SK-N-DZ (cell line): ENCODE measurements around the gene OR6K3. TPM values are rescaled to one million over a fixed set of nuclear protein-coding genes. Genes with fewer than 3 reads are reported as not detected.
"Not testable (repeated sequence)": the region's sequence is repeated elsewhere in the genome, so short reads cannot be mapped to it uniquely, and the experiment has no call there.

Experiments
- DNase-seq: peaks from one replicate; pipeline ENCODE4 v3.0.0-alpha.2; 2015; ENCODE audit warnings: low spot score
- polyA plus RNA-seq, 2 experiments: library from polyadenylated mRNA; depleted of rRNA; stranded (reverse); fragments of >200 nt; gene quantifications; 2 replicates each; pipeline ENCODE4 v1.2.3, GENCODE V29; 2014

Gene OR6K3
- polyA plus RNA-seq (2014; cell fraction: cytosol; rRNA removed) = not detected in 2 replicates
- polyA plus RNA-seq (2014; cell fraction: nucleus; rRNA removed) = not detected in 2 replicates

GRCh38 chr1:158720620-158721019 is at the start of gene OR6K3:
Gene OR6K3 (minus strand): TSS chr1:158720720. CDS start chr1:158718115, 2,605 bp downstream.
- no peak for DNase-seq

- no peak for DNase-seq
Measured at GRCh38 chr1:158754420-158754819, 33.9 kb upstream of the OR6K3 start, which contains the start of gene OR6K6. Gene OR6K6 (plus strand): TSS chr1:158754720. CDS start chr1:158754888, 168 bp downstream.

GRCh38 chr1:158752155-158752712 is 31.7 kb upstream of the OR6K3 start:
- DNase-seq = no peak

DNA sequence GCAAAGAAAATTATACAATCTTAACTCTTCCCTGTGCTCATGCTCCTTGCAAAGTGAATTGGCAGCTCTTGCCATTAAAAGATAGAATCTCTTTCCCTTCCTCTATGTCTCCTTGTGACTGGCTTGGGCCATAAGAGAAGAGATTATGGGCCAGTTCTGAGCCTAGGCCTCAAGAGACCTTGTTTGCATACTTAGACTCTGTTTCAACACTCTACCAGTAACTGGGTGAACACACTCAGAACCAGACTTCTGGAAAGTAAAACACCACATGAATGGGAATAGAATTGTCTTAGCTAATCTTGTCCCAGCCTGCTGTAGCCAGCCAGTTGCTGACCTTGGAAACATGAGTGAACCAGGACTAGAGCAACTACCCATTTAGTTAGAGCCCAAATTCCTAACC is 15.3 kb upstream of the OR6K3 start:
- no peak for DNase-seq

DNA sequence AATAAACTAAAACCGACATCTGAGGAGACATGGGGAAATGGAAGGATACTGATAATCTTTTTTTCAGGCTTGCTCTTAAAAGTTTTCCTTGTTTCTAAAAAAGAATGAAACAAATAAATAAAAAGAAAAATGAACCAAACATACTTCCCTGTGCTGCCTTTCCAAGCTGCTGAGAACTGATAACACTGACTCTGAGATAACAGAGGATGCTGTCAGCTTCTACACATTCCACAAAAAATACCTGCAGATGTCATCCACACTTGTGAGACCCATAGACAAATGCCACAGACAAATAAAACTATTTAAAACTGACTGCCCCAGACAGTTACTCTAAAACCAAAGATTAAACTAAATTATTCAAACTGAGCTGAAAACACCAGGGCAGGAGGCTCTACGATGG is 12.0 kb upstream of the OR6K3 start:
- no peak for DNase-seq

GRCh38 chr1:158731707-158732106 is 11.2 kb upstream of the OR6K3 start:
- DNase-seq = no peak

DNA sequence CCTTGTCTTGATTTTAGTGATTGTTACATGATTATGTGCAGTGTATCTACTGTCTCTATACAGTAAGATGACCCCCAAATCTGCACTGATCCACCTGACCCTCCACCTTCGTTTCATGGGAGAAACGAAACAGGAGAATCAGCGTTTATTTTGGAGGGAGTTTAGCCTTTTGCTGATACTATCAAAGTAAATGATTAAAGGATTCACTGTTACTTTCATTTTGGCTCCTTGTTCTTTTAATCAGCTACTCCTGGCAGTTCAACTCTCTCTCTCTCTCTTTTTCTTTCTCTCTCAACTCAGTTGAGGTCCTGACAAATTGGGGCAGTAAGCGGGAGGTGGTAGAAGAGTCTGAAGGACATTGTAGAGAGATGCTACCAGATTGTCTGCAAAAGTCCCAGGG is 9.9 kb upstream of the OR6K3 start:
- DNase-seq = no peak

DNA sequence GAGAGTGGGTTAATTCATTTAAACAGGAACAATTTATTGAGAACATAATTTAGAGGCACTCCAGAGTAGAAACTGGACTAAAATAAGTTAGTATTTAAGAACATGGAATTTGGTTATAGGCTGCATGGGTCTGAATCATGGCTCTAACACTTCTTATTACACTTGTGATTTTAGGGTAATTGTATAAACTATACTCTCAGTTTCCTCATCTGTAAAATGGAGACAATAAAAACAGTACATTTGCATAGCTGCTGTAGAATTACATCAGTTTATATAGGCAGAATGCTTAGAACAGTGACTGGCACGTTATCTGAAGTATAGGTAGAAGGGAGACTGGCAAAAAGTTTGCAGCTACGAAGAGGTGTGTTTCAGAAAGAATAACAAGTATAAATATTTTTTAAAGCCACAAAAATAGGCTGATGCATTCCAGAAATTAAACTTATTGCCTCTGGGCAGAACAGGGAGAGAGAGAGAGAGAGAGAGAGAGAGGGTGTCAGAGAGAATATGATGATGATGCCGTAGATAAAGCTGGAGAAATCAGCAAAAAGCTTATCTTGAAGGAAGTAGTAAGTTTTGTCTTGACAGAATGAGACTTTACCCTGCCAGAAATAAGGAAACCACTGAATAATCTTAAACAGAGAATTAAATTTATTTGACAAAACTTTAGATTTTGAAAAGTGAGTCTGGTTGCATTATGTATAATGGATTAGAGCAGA is 8.1 kb upstream of the OR6K3 start:
- DNase-seq = no peak

- no peak for DNase-seq
Measured at GRCh38 chr1:158724442-158724841, 3.9 kb upstream of the OR6K3 start.

- no peak for DNase-seq
Measured at GRCh38 chr1:158719664-158720063, 856 bp downstream of the OR6K3 start.

DNA sequence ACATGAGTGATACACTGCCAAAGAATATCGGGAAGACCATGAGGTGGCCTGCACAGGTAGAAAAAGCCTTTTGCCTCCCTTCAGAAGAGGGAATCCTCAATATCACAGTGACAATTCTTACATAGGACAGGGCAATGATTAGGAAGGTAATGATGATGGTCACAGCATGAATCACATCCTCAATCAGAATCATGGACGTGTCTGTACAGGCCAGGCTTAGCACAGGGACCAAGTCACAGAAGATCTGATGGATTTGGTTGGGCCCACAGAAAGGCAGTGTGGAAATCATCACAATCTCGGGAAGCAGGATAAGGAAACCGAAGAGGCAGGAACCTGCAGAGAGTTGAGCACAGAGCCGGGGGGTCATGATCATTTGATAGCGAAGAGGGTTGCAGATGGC is 3.2 kb downstream of the OR6K3 start:
- no peak for DNase-seq

DNA sequence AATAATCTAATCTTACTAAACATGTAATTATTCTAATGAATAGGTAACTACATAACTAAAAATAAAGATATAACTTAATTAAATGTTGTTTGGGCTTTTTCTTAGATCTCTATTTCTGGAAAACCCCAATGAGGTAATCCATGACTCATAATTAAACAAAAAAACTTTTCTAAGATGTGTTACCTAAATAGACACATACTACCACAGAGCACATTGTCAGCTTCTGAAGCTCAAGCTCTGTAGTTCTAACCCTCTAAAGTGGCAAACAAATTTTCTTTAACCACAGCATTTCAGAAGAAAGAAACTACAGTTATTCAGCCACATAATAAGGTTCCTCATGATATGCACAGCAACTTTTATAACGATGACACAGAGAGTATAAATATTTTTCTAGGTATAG is 4.2 kb downstream of the OR6K3 start:
- DNase-seq = no peak

DNA sequence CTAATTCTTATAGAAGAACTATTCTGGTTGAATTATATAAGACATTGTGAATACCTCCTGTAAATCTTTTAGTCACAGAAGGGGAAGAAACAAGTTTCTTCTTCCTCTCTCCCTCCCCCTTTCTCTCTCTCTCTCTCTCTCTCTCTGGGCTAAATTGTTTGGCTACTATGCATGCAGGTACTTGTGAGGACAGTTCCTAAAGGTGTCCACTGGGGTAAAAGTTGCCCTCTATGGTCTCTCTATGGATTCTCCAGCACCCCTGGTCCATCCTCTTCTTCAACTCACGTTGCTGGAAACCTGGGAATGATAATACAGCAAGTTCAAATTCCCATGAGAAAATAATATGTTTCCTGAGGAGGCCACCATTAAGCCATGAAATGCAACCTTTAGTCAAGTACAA is 5.8 kb downstream of the OR6K3 start:
- DNase-seq = no peak

- DNase-seq = no peak
Measured at GRCh38 chr1:158711098-158711497, 9.4 kb downstream of the OR6K3 start.

GRCh38 chr1:158706096-158706495 is 14.4 kb downstream of the OR6K3 start:
- DNase-seq = no peak

- DNase-seq = no peak
Measured at GRCh38 chr1:158700552-158700951, 20.0 kb downstream of the OR6K3 start, which contains the start of gene OR6K2. Gene OR6K2 (minus strand): TSS chr1:158700652. CDS start chr1:158700652, 0 bp downstream.

GRCh38 chr1:158694596-158694995 is 25.9 kb downstream of the OR6K3 start:
- DNase-seq = no peak

DNA sequence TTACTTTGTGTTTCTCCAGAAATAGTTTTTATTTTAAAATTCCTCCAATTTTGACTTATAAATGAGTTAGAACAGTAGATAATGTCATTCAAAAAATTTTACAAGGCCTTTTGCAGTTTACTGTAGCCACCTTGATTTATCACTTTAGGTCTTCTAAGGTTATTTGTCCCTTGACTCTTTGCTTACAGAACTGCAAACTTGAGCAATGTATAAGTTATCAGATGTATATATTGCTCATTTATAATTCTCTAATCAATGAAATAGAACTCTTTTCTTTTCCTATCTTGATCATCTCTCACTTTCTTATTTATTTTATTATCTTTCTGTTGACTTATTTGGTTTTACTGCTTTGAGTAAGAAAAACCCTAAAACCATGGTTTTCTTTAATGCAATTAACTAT is 28.2 kb downstream of the OR6K3 start:
- no peak for DNase-seq

GRCh38 chr1:158691907-158692306 is 28.6 kb downstream of the OR6K3 start:
- no peak for DNase-seq

DNA sequence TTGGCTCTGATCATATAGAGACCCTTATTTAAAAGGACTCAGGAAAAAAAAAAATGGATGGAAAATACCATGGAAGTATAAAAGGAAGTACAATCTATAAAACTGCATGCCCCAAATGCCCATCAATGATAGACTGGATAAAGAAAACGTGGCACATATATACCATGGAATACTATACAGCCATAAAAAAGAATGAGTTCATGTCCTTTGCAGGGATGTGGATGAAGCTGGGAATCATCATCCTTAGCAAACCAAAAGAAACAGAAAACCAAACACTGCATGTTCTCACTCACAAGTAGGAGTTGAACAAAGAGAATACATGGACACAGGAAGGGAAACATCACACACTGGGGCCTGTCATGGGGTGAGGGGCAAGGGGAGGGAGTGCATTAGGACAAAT is 29.4 kb downstream of the OR6K3 start:
- DNase-seq = not testable (repeated sequence)

DNA sequence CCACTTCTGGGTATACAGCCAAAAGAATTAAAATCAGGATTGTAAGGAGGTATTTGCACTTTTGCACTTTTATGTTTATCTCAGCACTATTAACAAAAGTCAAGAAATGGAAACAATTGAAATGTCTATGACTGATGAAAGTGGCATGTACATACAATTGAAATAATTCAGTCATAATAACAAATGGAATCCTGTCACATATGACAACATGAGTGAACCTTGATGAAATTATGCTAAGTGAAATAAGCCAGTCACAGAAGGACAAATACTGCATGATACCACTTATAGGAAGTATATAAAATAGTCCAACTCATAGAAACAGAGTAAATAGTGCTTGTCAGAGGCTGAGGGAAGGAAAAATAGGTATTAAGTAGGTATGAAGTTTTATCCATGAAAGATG is 30.6 kb downstream of the OR6K3 start:
- no peak for DNase-seq

DNA sequence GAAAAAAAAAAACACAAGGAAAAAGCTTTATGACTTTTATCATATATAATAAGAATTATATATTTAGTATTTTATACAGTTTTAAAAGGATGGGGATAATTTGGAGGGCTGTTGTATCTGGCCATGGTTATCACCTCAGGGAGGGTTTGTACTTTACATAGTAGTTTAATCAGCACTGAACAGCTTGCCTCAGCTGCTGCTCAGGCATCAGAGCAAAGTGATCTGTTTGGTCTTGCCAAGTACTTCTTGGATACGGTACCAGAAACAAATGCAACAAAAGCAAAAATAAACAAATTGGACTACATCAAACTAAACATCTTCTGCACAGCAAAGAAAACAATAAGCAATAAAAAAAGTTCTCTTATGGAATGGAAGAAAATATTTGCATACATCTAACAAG is 31.4 kb downstream of the OR6K3 start:
- DNase-seq = no peak

DNA sequence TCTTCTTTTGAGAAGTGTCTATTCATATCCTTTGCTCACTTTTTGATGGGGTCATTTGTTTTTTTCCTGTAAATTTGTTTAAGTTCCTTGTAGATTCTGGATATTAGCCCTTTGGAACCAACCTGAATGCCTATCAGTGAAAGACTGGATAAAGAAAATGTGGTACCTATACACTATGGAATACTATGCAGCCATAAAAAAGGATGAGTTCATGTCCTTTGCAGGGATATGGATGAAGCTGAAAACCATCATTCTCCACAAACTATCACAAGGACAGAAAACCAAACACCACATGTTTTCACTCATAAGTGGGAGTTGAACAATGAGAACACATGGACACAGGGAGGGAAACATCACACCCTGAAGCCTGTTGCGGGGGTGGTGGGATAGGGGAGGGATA is 32.2 kb downstream of the OR6K3 start:
- not testable (repeated sequence) for DNase-seq
